Stimulated activated CD4-positive, alpha-beta T cell treated with anti-CD3 and anti-CD28 coated beads, Interleukin-12 subunit alpha, Interleukin-12 subunit beta, amount 100 ng/mL, for 24 hours (primary cell): ENCODE measurements around the gene PLA2G2C.
A peak's percentile ranks its signal among the peaks of the same experiment; 100 is the strongest.
"Not testable (repeated sequence)": the region's sequence is repeated elsewhere in the genome, so short reads cannot be mapped to it uniquely, and the experiment has no call there.

Experiments used
- DNase-seq, 2 experiments: peaks; one replicate each; pipeline ENCODE4 v3.0.0-alpha.2; 2020; ENCODE audit warnings: low read depth in 2 of 2

PLA2G2C gene, protein sequence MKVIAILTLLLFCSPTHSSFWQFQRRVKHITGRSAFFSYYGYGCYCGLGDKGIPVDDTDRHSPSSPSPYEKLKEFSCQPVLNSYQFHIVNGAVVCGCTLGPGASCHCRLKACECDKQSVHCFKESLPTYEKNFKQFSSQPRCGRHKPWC

GRCh38 chr1:20185834-20186782 lies at the start of gene PLA2G2C, which contains the start of gene UBXN10:
Gene PLA2G2C (minus strand): TSS chr1:20186518. CDS start chr1:20177363, 9,155 bp downstream.
Gene UBXN10 (plus strand): TSS chr1:20186096. CDS start chr1:20190562, 4,466 bp downstream.
- DNase-seq, result peak in 1 of 2 experiments; percentile 76

DNA sequence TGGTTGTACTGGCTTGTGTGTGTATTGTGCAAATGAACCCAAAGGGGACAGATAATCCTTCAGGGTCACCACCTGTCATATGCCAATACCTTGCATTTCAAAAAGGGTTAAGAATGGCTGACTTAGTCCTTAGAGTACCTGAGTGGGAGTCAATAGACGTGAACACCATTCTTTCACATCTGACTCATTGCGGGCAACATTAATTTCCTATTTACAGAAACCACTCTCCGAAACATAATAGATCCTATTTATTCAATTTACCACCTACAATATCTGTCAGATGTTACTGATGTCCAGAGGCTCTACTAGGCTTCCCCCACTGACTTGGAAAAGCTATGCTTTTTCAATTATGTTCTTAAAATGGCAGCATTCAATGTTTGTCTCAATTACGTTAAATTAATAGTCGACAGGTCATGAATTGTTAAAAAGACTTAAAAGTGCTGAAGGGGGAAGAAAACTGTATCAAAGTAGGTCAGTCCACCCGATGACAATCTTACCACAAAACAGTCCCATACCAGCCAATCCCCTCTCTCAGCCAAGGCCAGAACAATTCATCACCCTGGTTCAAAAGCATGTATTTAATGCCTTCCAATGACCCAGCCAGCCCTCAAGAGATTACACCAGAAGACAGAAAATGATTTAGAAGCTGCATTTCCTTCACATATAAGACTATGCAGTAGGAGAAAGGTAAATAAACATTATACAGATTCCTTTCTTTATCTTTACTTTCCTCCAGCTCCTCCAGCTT lies 48.6 kb upstream of the PLA2G2C start:
- no peak for DNase-seq

GRCh38 chr1:20233866-20234265 lies 47.5 kb upstream of the PLA2G2C start:
- DNase-seq, result no peak

- no peak for DNase-seq
These were observed 47.1 kb upstream of the PLA2G2C start for GRCh38 chr1:20233394-20233793.

- DNase-seq, result not testable (repeated sequence)
These were observed 46.2 kb upstream of the PLA2G2C start for GRCh38 chr1:20232564-20232963.

DNA sequence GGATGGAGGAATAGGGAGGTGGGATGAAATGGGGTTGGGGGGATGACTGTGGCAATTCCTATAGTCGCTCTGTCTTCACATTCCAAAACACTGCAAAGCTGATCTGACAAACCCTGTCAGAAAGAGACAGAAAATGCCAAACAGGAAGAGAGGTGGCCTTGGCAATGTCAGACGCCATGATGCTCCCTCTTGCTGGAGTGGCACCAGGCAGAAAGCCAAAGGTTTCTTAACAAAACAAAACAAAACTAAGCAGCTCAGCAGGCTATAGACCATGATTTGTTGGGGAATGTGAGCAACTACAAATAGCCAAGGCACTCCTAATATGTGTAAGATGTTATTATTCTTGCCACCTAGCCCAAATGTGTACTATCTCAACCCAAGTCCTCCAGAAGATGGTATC lies 42.9 kb upstream of the PLA2G2C start:
- no peak for DNase-seq

DNA sequence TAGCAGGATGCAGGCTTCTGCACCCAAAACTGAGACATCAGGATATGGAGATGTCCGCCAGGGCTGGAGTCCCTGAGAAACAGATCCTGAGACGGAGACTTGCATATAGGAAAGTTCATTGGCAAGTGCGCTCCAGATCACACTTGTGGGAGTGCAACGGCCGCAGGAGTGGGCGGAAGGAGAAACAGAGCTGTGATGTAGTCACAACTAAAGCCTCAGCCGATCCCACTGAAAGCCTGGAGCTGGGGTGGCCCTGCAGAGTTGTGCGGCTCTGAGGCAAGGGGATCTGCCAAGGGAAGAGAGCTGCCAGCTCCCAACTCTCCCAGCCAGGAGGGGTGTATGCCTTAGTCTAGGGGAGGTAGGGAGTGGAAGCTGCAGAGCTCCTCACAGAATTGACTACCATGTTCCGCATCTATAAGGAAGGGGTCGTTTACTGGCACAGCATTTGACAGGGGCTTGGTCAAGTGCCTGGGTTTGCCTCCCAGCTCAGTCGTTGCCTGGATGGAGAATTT lies 42.1 kb upstream of the PLA2G2C start:
- DNase-seq, result no peak

DNA sequence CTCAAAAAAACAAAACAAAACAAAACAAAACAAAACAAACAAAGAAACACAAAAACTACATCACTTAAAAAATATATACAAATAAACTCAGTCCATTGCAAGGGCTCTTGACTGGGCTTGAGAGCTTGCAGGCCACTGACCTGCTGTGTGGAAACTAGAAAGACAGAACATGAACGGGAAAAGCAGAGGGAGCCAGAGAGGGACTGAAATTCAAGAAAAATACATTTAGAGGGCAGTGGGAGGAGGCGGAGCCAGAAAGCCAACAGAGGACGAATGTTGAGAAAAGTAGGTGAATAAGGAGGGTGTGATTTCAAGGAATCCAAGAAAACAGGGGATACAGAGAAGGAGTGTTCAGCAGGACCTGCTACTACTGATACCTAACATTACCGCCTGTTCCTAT lies 41.4 kb upstream of the PLA2G2C start:
- DNase-seq, result no peak

DNA sequence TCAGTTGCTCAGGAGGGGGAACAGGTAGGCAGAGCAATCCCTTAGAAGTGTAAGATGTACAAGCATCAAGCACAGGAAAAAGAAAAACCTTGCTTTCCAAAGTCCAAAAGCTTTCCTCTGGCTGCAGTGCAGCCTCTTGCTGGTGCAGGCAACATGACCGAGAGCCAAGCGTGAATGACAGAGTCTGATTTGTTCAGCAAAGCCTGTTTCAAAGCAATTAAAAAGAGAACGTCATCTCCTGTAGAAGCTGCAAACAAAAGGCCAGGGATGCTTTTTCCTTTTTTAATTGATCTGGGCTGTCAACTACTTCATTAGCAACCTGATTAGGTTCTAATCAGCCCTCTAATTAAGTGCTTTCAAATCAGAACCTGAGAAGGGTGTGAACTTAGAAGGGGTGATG lies 38.2 kb upstream of the PLA2G2C start:
- no peak for DNase-seq

GRCh38 chr1:20223551-20224419 lies 37.5 kb upstream of the PLA2G2C start:
- no peak for DNase-seq

- DNase-seq, result no peak
These were observed 36.8 kb upstream of the PLA2G2C start for GRCh38 chr1:20223106-20223505.

DNA sequence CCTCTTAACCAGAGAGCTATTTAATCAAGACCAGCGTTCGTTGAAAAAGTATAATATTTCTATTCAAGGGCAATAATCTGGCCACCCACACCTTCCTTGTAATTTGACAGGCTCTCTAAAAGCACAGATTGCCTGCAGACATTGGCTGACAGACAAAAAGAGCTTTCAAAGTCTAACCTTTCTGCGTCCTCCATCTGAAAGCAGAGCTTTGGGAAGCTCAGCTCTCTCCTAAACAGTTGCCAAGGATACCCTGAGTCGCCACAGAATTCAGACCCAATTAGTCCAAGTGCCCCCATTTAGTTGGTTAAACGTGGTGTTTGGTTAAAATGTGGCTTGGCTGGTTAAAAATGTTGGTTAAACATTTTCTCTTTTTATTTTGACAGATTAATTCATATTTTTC lies 33.7 kb upstream of the PLA2G2C start:
- DNase-seq, result no peak

DNA sequence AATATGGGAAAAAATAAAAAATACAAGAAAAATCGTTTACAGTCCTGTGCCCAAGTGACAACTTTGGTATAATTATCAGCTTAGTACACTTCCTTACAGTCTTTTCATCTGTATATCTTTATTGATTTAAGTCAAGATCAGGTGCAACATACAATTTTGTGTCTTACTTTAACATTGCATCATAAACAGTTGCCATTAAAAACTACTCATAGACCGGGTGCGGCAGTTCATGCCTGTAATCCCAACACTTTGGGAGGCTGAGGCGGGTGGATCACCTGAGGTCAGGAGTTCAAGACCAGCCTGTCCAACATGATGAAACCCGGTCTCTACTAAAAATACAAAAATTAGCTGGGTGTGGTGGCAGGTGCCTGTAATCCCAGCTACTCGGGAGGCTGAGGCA lies 32.7 kb upstream of the PLA2G2C start:
- DNase-seq, result not testable (repeated sequence)

- DNase-seq, result no peak
These were observed 30.3 kb upstream of the PLA2G2C start for GRCh38 chr1:20216574-20216973.

DNA sequence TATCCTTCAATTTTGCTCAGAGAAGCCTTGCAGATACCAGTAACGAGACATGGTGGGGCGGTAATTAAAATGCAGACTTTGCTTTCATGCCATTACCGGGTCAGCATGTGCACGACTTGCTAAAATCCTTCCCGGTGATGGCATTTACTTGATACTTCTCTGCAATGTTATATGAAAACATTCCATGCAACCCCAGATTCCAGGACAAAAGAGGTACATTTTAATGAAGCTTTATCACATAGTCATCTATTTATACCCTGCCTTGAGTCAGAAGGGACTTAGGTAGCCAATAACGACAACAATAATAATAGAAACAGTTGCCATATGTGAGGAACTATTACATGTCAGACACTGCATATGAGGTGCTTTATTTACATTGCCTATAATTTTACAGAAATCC lies 29.4 kb upstream of the PLA2G2C start:
- DNase-seq, result no peak

DNA sequence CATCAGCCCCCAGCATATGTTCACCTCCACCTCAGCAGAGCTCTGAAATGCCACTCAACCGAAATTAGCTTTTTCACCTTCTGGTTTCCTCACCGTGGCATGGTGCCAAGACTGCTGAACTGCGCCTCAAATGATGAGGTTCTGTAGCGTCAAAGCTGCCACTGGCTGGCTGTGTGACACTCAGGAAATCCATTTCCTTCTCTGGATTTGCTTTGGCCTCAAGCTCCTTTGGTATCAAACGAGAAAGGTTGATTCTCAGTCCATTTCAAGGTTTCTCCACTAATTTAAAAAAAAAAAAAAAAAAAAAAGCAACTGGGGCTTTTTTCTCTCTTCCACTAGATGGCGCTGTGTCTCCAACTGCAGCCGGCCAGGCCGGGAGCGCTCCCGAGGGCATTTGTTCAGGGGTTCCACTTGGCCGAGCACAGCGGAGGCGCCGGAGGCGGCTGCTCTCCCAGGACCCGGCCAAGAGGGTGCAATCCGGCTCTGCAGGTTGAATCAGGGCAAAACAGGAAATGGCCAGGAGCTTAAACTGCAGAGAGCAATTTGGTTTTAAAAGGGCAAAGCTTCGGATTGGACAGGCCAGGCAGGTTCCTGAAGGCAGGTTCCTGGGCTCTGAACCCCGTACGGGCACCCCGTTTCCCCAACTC lies 26.5 kb upstream of the PLA2G2C start:
- peak; percentile 15 to 47 for DNase-seq

GRCh38 chr1:20212085-20212684 lies 25.9 kb upstream of the PLA2G2C start:
- DNase-seq, result no peak

DNA sequence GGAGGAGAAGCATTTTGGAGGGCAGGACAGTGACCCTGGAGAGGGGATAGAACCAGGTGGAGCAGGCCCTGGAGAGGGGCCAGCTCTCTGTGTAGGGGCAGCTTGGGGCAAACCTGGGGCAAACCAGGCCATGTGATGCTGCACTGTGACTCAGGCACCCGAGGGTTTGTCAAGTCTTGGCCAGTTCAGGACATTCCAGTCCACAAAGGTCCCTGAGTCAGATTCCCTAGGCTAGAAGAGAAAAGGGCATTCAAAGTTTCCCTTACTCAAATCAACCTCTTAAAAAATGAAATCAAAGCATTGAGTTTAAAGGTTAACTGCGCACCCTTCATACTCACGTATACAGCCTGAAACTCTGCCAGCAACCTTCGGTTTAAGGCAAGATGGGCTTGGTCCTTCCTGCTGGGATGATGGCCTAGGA lies 25.2 kb upstream of the PLA2G2C start:
- no peak for DNase-seq

DNA sequence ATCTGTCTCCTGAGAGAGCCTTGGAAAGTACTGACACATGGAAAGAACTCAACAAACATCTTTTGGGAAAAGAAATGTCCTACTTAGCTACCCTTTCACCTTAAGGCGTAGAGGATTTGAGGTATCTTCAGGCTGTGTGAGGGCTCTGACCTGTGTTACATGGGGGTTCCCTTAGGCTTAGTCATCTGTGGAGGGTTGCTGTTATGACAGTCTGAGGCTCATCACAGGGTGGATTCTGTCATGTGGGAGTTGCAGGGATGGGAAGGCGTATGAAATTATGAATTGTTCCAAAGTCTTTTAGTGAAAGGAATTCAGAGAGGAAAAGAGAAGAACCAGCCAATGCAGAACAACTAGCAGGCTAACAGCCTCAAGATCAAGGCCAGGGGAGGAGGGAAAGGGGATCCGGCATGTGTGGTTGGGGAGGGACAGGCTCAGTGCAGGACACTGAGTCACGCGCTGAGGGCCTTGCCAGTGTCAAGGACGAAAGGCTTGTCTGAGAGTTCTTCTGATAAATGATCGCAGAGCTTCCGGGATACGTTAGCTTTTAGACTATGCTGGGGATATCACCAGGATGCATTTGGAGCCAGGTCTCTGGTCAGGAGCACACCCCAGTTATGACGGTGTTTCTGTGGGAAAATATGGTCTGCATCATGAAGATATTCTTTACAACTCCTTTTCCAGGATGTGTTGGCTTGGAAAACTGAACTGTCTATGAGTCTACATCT lies 24.6 kb upstream of the PLA2G2C start:
- no peak for DNase-seq

DNA sequence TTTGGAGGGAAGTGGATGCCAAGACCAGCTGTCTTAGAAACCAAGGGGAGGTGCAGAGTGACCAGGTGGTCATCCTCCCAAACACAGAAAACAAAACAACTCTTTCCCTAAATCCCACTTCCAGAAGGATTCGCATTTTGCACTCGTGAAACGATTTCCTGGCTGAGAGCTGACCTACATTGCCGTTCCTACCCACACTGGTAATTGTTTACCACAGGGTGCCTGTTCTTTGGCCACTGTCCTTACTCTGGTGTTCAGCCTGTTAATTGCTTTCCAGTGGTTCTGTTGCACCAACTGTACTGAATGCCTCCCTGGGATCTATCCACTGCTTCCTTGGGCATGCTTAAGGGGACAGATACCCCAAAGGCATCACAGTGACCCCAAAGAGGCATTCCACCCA lies 23.2 kb upstream of the PLA2G2C start:
- no peak for DNase-seq
